Transverse colon (tissue), 3 donors: ENCODE results near the gene PPP1R17.

Source experiments
- CTCF ChIP-seq, 5 experiments: fragments of 200-600 bp in 3 of 5; fragments of 450-650 bp in 2 of 5; sonication (generic) in 3 of 5; IDR thresholded peaks; 1 replicate in 2 of 5; 2 replicates in 3 of 5; pipeline ENCODE4 v1.5.1; 2016 to 2017; ENCODE audit warnings: antibody characterized with exemption in 5 of 5, inconsistent platforms in 3 of 5, mild to moderate bottlenecking in 2 of 5, moderate library complexity in 1 of 5
- EP300 ChIP-seq: sonication (generic); formaldehyde crosslinking; IDR thresholded peaks from one replicate; pipeline ENCODE4 v1.6.1; 2017; ENCODE audit warnings: antibody characterized with exemption, low read depth
- POLR2A ChIP-seq: fragments of 450-650 bp; IDR thresholded peaks from one replicate; pipeline ENCODE4 v1.6.1; 2016; ENCODE audit warnings: antibody characterized with exemption, mild to moderate bottlenecking, moderate library complexity

- no peak for TF ChIP-seq CTCF (IDR thresholded peaks at IDR 0.05)
- TF ChIP-seq EP300, result no peak
- TF ChIP-seq POLR2A, result no peak
These were observed 42.3 kb downstream of the PPP1R17 start for GRCh38 chr7:31729195-31729804.
